ACHN (cell line): ENCODE measurements around the gene WWOX.
"Not testable (repeated sequence)": the region's sequence is repeated elsewhere in the genome, so short reads cannot be mapped to it uniquely, and the experiment has no call there.

Experiments
- DNase-seq: peaks from one replicate; pipeline ENCODE4 v3.0.0-alpha.2; 2015
- in situ Hi-C: cut with HindIII; loops from 2 replicates; pipeline ENCODE4 v1.10.0; 2017; ENCODE audit warnings: low sequenced_read_pairs, low pct_ligation_motif_present, low pct_unique_long_range_greater_than_20kb

The WWOX gene

GRCh38 chr16:79247386-79247785, 1147.9 kb downstream of the WWOX start:
- DNase-seq: no peak
- in situ Hi-C loops: no loop called here

GRCh38 chr16:79248351-79248750, 1148.9 kb downstream of the WWOX start:
- no peak for DNase-seq
- in situ Hi-C loops: no loop called here

- in situ Hi-C loops: no loop called here
- no peak for DNase-seq
Measured at GRCh38 chr16:79250502-79251098, 1151.1 kb downstream of the WWOX start.

- in situ Hi-C loops: no loop called here
- DNase-seq: no peak
Measured at GRCh38 chr16:79253100-79253631, 1153.7 kb downstream of the WWOX start.

- DNase-seq: no peak
- in situ Hi-C loops: no loop called here
Measured at GRCh38 chr16:79257953-79258490, 1158.6 kb downstream of the WWOX start.

- in situ Hi-C loops, DNase-seq: not testable (repeated sequence)
Measured at GRCh38 chr16:79260890-79261289, 1161.4 kb downstream of the WWOX start.

GRCh38 chr16:79261481-79261940, 1162.1 kb downstream of the WWOX start:
- in situ Hi-C loops: no loop called here
- peak; percentile 71 for DNase-seq

GRCh38 chr16:79261944-79262552, 1162.6 kb downstream of the WWOX start:
- in situ Hi-C loops: no loop called here
- no peak for DNase-seq
